HG02610 (cell line): ENCODE results near the gene JAZF1.

ENCODE experiments used
- ATAC-seq: cut with Tn5 transposase; IDR thresholded peaks from one replicate; pipeline ENCODE4 v1.9.1; 2021; ENCODE audit warnings: mild to moderate bottlenecking, moderate library complexity; ENCODE audit not compliant: unreplicated experiment

The JAZF1 gene

GRCh38 chr7:28112012-28112411, 68.6 kb downstream of the JAZF1 start:
- ATAC-seq = no peak

- ATAC-seq = no peak
Measured at GRCh38 chr7:28110427-28111012, 70.1 kb downstream of the JAZF1 start.

DNA sequence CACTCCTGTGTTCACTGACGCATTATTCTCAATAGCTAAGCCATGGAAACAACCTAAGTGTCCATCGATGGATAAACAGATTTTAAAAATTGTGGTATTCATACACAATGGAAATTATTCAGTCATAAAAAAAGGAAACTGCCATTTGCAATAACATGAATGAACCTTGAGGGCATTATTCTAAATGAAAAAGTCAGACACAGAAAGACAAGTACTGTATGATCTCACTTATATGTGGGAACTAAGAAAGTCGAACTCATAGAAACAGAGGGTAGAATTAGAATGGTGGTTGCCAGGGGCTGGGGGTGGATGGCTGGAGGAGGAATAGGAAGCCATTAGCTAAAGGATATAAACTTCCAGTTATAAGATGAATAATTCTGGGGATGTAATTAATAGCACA, 71.8 kb downstream of the JAZF1 start:
- ATAC-seq = no peak

DNA sequence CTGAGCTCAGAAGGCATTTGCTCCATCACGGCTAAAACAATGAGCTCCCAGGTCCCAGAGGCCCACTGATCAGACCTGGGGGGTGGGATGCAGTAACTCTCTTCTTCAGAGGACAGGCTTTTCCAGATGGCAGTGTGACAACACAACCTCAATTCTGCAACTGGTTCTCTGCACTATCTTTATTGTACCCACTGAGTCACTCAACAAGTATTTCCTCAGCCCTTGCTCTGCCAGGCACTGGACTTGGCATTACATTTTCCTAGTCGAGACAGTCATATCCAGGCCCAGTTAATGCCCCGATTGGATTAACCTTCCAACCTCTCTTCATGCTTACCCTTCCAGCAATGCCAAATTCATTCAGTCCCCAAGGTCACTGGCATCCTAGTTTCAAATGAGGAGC, 72.6 kb downstream of the JAZF1 start:
- no peak for ATAC-seq

DNA sequence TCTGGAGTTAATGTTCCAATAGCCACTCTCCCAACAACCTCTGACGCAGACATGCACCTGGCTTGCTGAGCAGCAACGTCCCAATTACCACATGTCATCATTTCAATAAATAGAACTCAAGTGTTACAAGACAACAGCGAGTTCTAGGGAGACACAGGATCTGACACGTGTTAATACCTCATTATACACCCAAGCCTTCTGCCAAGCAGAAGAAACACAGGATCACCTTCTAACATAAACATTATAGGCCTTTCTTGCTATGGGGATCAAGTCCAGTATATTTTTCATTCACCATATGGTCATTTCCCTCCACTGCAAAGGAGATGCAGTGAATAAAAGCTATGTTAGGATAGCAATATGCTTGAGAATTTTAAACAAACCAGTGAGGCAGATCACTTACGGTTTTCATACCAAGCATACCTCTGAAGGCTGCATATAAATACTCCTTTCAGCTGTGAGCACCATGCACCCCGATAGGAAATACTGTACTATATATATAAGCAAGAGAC, 74.2 kb downstream of the JAZF1 start:
- ATAC-seq = no peak

DNA sequence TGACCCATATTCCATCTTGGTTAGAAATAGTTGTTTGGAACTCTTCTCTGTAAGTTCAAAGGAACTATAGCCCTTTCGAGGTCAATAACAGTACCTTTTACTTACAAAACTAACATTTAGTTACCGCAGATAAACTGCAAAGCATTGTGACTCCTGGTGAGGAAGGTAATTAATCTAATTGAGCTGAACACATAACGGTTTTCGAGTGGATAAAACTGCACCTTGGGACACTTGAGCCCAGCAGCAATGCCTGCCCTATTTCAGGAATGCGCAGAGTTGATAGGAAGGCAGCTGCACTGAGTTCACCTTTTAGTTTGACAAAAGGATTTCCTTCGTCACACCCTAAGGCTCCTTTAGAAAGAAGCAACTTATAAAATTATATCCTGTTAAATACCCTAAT, 75.4 kb downstream of the JAZF1 start:
- no peak for ATAC-seq

DNA sequence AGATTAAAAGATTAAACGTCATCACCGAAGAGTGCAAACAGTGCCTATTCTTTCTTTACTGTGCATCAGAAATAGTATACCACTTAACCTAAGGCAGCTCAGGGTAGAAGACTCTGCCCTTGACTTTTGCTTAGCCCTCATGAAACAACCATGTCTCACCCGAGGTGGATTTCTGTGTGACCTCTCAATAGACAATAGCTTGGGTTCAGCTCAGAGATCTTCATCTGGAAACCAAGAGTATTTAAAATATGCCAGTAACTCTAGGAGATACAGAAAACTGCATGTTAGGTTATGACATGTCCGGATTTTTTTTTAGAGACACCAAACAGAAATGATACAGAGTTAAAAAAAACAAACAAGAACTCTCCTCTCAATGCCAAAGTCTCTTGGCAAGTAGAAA, 75.8 kb downstream of the JAZF1 start:
- no peak for ATAC-seq

DNA sequence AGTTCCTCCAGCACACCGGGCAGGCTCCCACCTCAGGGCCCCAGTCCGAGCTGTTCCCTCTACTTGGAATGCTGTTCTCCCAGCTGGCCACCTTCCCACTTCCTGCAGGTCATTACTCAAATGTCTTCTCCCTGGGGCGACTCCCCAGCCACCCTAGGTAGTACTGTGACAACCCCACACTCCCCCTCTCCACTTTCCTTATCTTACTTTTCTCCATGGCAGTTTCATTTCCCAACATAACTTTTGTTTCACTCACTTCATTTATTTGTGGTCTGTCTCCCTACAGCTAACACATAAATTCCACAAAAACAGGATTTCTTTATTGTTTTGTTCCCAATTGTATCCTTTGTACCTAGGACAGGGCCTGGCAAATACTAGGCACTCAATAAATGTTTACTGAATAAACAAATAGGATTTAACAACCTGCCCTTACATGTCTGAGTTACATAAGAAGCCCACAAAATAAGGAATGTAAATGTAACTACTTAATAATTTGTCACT, 76.5 kb downstream of the JAZF1 start:
- no peak for ATAC-seq

GRCh38 chr7:28102797-28103196, 77.8 kb downstream of the JAZF1 start:
- no peak for ATAC-seq

DNA sequence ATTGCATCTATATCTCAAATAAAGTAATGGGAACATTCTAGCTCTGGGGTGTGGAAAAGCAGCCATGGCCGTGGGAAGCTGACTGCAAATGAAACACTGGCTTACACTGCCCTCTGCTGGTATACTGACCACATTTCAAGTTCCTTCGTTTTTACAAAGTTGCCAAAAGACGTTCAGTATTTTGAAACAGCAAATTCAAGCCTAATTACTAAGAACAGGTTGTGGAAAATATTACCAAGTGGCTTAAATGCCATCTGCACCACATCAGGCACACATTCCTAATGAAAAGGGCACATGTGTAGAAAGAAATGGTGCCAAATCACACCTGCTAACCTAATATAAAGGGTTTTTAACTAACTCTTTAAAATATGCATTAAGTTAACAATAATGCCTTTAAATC, 83.9 kb downstream of the JAZF1 start:
- ATAC-seq = no peak

- no peak for ATAC-seq
Measured at GRCh38 chr7:28095231-28095630, 85.4 kb downstream of the JAZF1 start.

DNA sequence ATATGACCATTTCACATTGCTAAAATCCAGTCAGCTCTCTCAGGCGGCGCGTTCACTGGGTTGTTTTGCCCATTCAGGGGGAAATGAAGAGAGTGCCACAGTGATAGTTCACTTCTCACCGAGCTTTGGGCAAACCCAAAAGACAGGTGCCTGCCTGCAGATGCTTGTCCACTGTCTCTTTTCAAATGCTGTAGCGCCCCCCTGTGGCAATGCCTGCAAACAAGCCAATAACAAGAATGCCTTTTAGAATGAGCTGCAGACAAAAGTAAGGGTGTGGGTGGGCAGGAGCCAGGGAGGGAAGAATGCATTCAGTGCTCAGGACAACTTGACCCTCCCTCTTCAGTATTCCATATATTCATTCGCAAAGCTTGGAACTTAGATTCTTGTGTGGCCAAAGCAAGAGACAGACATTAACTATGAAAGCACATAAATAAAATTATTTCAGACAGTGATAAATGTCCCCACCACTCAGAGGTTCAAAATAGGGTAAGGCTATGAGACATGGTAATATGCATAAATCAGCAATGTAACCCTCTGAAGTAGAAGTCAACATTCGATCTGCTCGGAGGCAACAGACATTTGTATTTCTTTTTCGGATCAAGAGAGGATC, 86.9 kb downstream of the JAZF1 start:
- ATAC-seq = no peak

DNA sequence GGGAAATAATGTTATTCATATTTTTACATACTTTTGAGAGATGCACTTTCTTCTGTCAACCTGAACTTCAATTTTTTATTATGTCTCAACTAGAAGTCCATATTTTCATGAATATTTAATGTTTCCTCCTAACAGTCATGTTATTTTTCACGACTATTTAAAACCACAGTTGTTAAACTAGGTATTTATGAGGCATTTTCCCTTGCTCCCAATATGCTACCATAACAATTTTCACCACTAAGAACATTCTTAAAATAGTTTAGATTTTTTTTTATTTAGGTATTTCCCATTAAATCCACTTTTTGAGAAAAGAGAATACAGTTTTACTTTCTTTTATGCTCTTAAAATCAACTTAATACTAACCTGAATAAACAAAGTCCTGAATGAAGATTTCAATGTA, 89.4 kb downstream of the JAZF1 start:
- ATAC-seq = no peak

DNA sequence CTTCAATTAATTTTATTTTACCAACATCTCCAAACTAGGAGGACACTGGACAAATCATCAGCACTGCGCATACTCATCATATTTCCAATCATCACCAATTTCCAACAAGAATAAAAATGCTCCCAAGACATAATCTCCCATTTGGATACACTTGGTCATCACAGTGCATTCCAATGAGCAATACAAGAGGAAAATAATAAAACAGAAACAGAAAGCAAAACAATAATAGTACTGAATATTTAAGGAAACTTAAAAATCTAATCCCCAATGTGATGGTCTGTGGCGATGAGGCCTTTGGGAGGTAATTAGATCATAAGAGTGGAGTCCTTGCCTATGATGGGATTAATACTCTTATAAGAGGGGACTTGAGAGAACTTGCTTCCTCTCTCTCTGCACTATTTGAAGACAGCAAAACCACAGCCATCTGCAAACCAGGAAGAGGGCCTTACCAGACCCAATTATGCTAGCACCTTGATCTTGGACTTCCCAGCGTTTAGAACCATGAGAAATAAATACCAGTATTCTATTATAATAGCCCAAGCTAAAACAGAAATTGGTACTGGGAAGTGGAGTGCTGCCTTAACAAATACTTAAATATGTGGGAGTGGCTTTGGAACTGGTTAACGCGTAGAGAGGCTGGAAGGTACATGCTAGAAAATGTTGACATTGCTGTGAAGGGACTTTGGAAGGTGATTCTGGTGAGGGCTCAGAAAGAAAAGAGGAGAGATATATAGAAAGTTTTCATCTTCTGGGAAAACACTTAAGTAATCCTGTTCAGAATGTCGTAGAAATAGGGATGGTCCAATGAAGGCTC, 91.5 kb downstream of the JAZF1 start:
- ATAC-seq = no peak

- ATAC-seq = no peak
Measured at GRCh38 chr7:28088032-28088431, 92.6 kb downstream of the JAZF1 start.

DNA sequence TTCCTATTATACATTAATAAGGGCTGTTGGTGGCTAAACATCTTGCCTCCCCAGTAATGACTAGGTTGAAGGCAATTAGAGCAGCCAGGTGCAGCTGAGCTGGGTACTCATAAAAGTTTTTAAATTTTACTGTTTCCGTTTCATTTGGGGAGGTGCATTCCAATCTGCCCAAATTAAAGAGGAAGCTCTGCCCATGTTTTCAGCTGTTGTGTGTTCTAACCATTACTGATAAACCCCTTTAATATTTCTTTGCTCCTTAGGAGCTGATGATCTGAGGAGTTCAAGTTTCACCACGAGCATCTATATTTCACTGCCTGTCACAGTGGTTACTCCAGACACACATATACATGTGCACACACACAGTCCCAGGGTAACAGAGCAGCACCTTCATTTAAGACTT, 94.4 kb downstream of the JAZF1 start:
- no peak for ATAC-seq

DNA sequence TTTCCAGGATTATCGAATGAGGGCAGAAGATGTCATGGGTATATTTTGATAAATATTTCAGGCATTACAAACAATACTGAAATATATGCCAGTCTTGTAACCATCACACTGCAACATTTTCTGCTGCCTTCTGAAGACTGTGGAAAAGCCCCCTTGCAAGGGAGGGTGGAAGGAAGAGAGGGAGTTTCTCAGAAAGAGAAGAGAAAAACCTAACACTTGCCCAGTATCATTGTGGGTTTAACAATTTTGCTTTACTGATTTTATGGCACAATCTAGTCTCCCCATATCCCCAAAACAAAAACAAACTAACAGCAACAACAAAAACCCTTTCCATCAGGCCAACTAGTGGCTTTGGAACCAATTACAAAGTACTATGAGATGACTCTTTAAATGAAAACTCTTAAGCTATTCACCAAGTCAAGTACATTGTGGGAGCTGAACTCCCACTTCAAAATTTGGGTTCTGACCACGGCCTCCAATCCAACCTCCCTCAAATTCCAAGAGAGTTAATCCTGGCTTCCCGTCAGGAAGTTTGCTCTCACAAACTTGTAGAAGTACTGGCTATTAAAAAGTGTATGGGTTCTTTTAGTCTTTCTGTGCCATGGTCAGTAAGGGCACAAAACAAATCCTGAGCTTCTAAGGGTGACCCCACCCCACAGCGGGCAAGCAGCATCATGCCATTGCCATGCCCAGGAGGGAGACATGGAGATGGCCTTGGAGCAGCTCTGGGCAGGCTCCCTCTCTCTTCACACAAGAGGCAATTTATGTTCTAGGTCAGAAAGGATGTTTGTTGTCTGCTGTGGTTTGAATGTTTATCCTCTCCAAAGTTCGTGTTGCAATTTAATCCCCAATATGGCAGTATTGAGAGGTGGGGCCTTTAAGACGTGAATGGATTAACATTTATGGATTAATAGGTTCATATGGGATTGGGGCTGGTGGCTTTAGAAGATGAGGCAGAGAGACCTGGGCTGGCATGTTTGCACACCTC, 96.3 kb downstream of the JAZF1 start:
- no peak for ATAC-seq

GRCh38 chr7:28083164-28083997, 97.2 kb downstream of the JAZF1 start:
- no peak for ATAC-seq

DNA sequence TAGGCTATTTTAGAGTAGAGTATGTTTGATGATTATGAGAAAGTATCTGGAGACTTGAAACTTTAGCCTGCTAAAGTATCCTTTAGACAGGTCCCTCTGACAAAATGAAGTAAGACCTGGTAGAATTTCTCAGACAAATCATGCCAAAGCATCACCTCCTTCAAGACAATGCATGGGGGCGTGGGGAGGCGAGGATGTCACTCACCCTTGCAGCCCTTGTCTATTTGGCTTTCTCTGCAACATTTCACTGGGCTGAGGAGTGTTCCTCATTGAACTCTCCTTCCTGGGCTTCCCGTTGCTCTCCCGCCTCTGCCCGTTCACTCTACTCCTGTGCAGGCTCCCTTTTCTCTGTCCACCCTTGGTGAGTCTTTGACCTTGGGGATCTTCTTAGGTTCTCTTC, 98.5 kb downstream of the JAZF1 start:
- no peak for ATAC-seq

DNA sequence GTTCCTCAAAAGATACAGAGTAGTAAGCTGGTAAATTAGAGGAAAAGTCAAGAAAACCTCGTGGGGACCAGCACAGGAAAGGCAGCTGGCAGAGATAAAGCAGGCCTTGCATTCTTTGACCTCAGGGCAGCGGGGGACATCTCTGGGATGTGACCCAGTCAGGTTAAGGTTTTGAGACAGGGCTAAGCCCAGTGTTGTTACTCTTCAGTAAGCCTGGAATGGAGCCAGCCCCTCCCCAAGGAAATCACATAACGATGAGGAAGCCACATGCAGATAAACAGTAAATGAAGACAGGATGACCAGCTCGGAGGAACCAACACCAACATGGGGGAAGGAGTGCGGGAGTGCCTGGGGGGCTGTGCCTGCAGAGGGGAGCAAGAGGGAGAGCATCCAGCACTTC, 99.6 kb downstream of the JAZF1 start:
- no peak for ATAC-seq
